Fibroblast of the aortic adventitia (primary cell): Measurements from ENCODE around the gene ZDHHC24. TPM values are rescaled to one million over a fixed set of nuclear protein-coding genes. Genes with fewer than 3 reads are reported as not detected.

Experiments
- DNase-seq: peaks from one replicate; pipeline ENCODE4 v3.0.0-alpha.2; 2010; ENCODE audit warnings: low read depth
- H3K4me3 ChIP-seq: 2 replicates; pipeline ENCODE4 v1.5.1; 2011; ENCODE audit warnings: low read depth, mild to moderate bottlenecking, control low read depth, low read length, moderate library complexity
- CTCF ChIP-seq: IDR thresholded peaks from 2 replicates; pipeline ENCODE4 v1.5.1; 2011; ENCODE audit warnings: mild to moderate bottlenecking, low read length, control low read depth, inconsistent platforms; ENCODE audit not compliant: insufficient read depth
- total RNA-seq: library from RNA; depleted of rRNA; stranded (reverse); fragments of >200 nt; gene quantifications from 2 replicates; pipeline ENCODE4 v1.2.3, GENCODE V29; 2012; ENCODE audit warnings: low replicate concordance

ZDHHC24 gene
- total RNA-seq, 1 donor = 8.6 TPM

GRCh38 chr11:66570850-66571180 is 25.0 kb upstream of the ZDHHC24 start:
- no peak overlapping the region for H3K4me3 ChIP-seq
- TF ChIP-seq CTCF = no peak
- DNase-seq = no peak

- no peak for TF ChIP-seq CTCF
- peak; percentile 12 for DNase-seq
- no peak overlapping the region for H3K4me3 ChIP-seq
These were observed 24.4 kb upstream of the ZDHHC24 start for GRCh38 chr11:66570079-66570849.

GRCh38 chr11:66569076-66569475 is 23.2 kb upstream of the ZDHHC24 start:
- H3K4me3 ChIP-seq = no peak overlapping the region
- DNase-seq = no peak
- no peak for TF ChIP-seq CTCF

- DNase-seq = peak; percentile 70
- TF ChIP-seq CTCF = no peak
- peak within 1 kb of the TSS; percentile 63 for H3K4me3 ChIP-seq
These were observed 22.5 kb upstream of the ZDHHC24 start, which contains the start of gene CTSF for GRCh38 chr11:66568124-66568916. Gene CTSF (minus strand): TSS chr11:66568606. CDS start chr11:66568486, 120 bp downstream.

- TF ChIP-seq CTCF = no peak
- peak overlapping the region; percentile 63 for H3K4me3 ChIP-seq
- no peak for DNase-seq
These were observed 21.9 kb upstream of the ZDHHC24 start for GRCh38 chr11:66567787-66568123.

DNA sequence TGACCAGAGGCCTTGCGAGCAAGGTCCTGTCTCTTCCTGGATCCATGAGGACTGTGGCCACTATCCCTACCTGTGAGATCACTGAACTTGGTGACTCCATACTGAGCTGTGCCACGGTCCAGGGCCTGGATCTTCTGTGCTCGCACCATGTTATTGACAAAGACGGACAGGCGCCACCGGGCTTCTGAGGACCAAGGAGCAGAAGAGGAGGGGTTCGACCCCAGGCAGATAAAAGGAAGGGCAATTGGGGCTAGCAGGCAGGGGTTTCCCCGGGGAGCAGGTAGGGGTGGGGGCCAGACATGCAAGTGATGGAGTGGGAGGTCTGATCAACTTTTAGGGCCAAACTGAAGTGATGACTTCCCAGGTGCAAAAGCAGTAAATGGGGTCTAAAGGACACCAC is 20.4 kb upstream of the ZDHHC24 start:
- H3K4me3 ChIP-seq = no peak overlapping the region
- no peak for DNase-seq
- TF ChIP-seq CTCF = no peak

GRCh38 chr11:66564984-66565383 is 19.1 kb upstream of the ZDHHC24 start:
- H3K4me3 ChIP-seq = no peak overlapping the region
- TF ChIP-seq CTCF = no peak
- no peak for DNase-seq
